WI38 (cell line): ENCODE data around the gene CTSH.
"Not testable (repeated sequence)": the region's sequence is repeated elsewhere in the genome, so short reads cannot be mapped to it uniquely, and the experiment has no call there.

Experiments
- H3K4me3 ChIP-seq: 2 replicates; pipeline ENCODE4 v1.5.1; 2011; ENCODE audit warnings: low read depth, mild to moderate bottlenecking, control low read depth, low read length
- CTCF ChIP-seq: IDR thresholded peaks from 2 replicates; pipeline ENCODE4 v1.5.1; 2012; ENCODE audit warnings: low read depth, mild to moderate bottlenecking, control low read depth, low read length

Gene CTSH

GRCh38 chr15:78930577-78931388, 14.1 kb downstream of the CTSH start:
- TF ChIP-seq CTCF: no peak
- no peak overlapping the region for H3K4me3 ChIP-seq

GRCh38 chr15:78929536-78930264, 15.1 kb downstream of the CTSH start:
- H3K4me3 ChIP-seq: no peak overlapping the region
- no peak for TF ChIP-seq CTCF

GRCh38 chr15:78928616-78929093, 16.2 kb downstream of the CTSH start:
- no peak for TF ChIP-seq CTCF
- no peak overlapping the region for H3K4me3 ChIP-seq

- H3K4me3 ChIP-seq: not testable (repeated sequence)
These were observed 16.7 kb downstream of the CTSH start for GRCh38 chr15:78928176-78928575.

GRCh38 chr15:78927077-78927790, 17.6 kb downstream of the CTSH start:
- H3K4me3 ChIP-seq: no peak overlapping the region
- TF ChIP-seq CTCF: no peak

GRCh38 chr15:78925956-78926743, 18.7 kb downstream of the CTSH start:
- TF ChIP-seq CTCF: no peak
- no peak overlapping the region for H3K4me3 ChIP-seq

- H3K4me3 ChIP-seq: no peak overlapping the region
- TF ChIP-seq CTCF: no peak
These were observed 19.7 kb downstream of the CTSH start for GRCh38 chr15:78925076-78925624.
